HepG2 (cell line): Measurements from ENCODE around the gene TPM2. TPM values are rescaled to one million over a fixed set of nuclear protein-coding genes. Genes with fewer than 3 reads are reported as not detected.

ENCODE experiments used
- ATAC-seq: fragments of 200-7000 bp; cut with Tn5 transposase; 3 replicates; pipeline ENCODE4 v1.9.1; 2020; ENCODE audit warnings: mild to moderate bottlenecking, moderate library complexity
- BruUV-seq: library from RNA; stranded (reverse); fragments of 400-500 nt; replicated peaks from 2 replicates; lab custom pipeline; 2021; lab: Mats Ljungman, UMichigan
- CTCF ChIA-PET: fragments of 300-600 bp; formaldehyde crosslinking; extraction: SDS; loops from one replicate; lab custom pipeline; 2021; ENCODE audit warnings: low total read pairs, inconsistent platforms, low intra/inter-chr PET ratio; lab: Yijun Ruan, JAX
- POLR2A ChIA-PET: fragments of 350-600 bp; sonication (Branson Sonifier 250); formaldehyde crosslinking; loops from one replicate; lab custom pipeline; 2020; ENCODE audit warnings: antibody characterized with exemption, inconsistent platforms; lab: Yijun Ruan, JAX
- DNase-seq: peaks from one replicate; pipeline ENCODE4 v3.0.0-alpha.2; 2015; ENCODE audit warnings: low spot score
- FAIRE-seq: peaks from 3 replicates; lab custom pipeline; 2011; peaks lifted over from hg19 to GRCh38; lab: Jason Lieb, UNC
- H2AFZ ChIP-seq: one replicate; pipeline ENCODE4 v1.6.1; 2011; ENCODE audit warnings: low read length, inconsistent platforms
- H3K27ac ChIP-seq: fragments of 300-600 bp; 3 replicates; pipeline ENCODE4 v1.8.0; 2011; ENCODE audit warnings: mixed run types, mild to moderate bottlenecking, mixed read lengths, low read length, inconsistent platforms; ENCODE audit not compliant: insufficient read depth; ENCODE audit errors: extremely low read length
- H3K27me3 ChIP-seq, 2 experiments: fragments of 200-600 bp in 1 of 2; 2 replicates in 1 of 2; 3 replicates in 1 of 2; pipeline versions ENCODE4 v1.6.0 to v1.8.0; 2011; ENCODE audit warnings: low read length in 2 of 2, mild to moderate bottlenecking in 2 of 2, moderate library complexity in 2 of 2, inconsistent platforms in 1 of 2; ENCODE audit not compliant: insufficient read depth in 2 of 2, control insufficient read depth in 1 of 2
- H3K36me3 ChIP-seq, 2 experiments: fragments of 200-600 bp in 1 of 2; replicated peaks in 1 of 2; 2 replicates in 1 of 2; 3 replicates in 1 of 2; pipeline versions ENCODE4 v1.5.1 to v1.8.0; 2011; ENCODE audit warnings: low read length in 2 of 2, inconsistent platforms in 1 of 2; ENCODE audit not compliant: insufficient read depth in 2 of 2, control insufficient read depth in 1 of 2
- H3K4me1 ChIP-seq: 2 replicates; pipeline ENCODE4 v1.5.1; 2012; ENCODE audit warnings: low read length, inconsistent platforms; ENCODE audit not compliant: insufficient read depth
- H3K4me2 ChIP-seq: 2 replicates; pipeline ENCODE4 v1.6.0; 2011; ENCODE audit warnings: low read depth, low read length, inconsistent platforms
- H3K4me3 ChIP-seq, 3 experiments: fragments of 200-600 bp in 1 of 3; sonication (generic), shearing (Covaris generic) in 1 of 3; replicated peaks in 1 of 3; 2 replicates each; pipeline ENCODE4 v1.5.1; 2011 to 2016; ENCODE audit warnings: low read length in 3 of 3, inconsistent platforms in 2 of 3, low read depth in 2 of 3, mild to moderate bottlenecking in 2 of 3, control low read depth in 1 of 3, mixed read lengths in 1 of 3; ENCODE audit not compliant: insufficient read depth in 1 of 3
- H3K79me2 ChIP-seq: one replicate; pipeline ENCODE4 v1.6.1; 2011; ENCODE audit warnings: low read length, inconsistent platforms; ENCODE audit not compliant: insufficient read depth
- H3K9ac ChIP-seq: 2 replicates; pipeline ENCODE4 v1.6.0; 2011; ENCODE audit warnings: mild to moderate bottlenecking, low read depth, low read length, inconsistent platforms; ENCODE audit not compliant: insufficient read depth
- H3K9me3 ChIP-seq: 2 replicates; pipeline ENCODE4 v1.5.1; 2012; ENCODE audit warnings: mild to moderate bottlenecking, low read length
- H4K20me1 ChIP-seq: 2 replicates; pipeline ENCODE4 v1.6.0; 2011; ENCODE audit warnings: inconsistent platforms, mild to moderate bottlenecking, low read length, moderate library complexity; ENCODE audit not compliant: insufficient read depth
- CREB1 ChIP-seq, 2 experiments: fragments of 450-650 bp in 1 of 2; IDR thresholded peaks; 2 replicates each; pipeline ENCODE4 v1.6.1; 2016 to 2017; ENCODE audit warnings: control low read depth in 1 of 2, mild to moderate bottlenecking in 1 of 2, missing compliant biosample characterization in 1 of 2, missing genetic modification characterization in 1 of 2
- NFYB ChIP-seq: sonication (generic); formaldehyde crosslinking; IDR thresholded peaks from 2 replicates; pipeline ENCODE4 v1.4.0; 2020; ENCODE audit warnings: missing genetic modification reagents
- TAF15 ChIP-seq: fragments of 200-400 bp; formaldehyde crosslinking; IDR thresholded peaks from one replicate; pipeline ENCODE4 v1.6.1; 2018; ENCODE audit warnings: mild to moderate bottlenecking, low read depth, low read length; ENCODE audit not compliant: poor library complexity, severe bottlenecking
- THAP8 ChIP-seq: sonication (generic); formaldehyde crosslinking; IDR thresholded peaks from 2 replicates; pipeline ENCODE4 v1.5.1; 2020; ENCODE audit warnings: missing genetic modification reagents, mild to moderate bottlenecking, borderline replicate concordance
- ZBTB42 ChIP-seq: sonication (generic); formaldehyde crosslinking; IDR thresholded peaks from 2 replicates; pipeline ENCODE4 v1.5.0; 2020; ENCODE audit warnings: mild to moderate bottlenecking, missing genetic modification reagents
- ZNF17 ChIP-seq: sonication (generic); formaldehyde crosslinking; IDR thresholded peaks from 2 replicates; pipeline ENCODE4 v1.5.0; 2020; ENCODE audit warnings: mild to moderate bottlenecking, missing genetic modification reagents
- ZNF576 ChIP-seq: sonication (generic); formaldehyde crosslinking; IDR thresholded peaks from 2 replicates; pipeline ENCODE4 v1.4.0; 2020; ENCODE audit warnings: mild to moderate bottlenecking, missing genetic modification reagents
- ZNF691 ChIP-seq: sonication (generic); formaldehyde crosslinking; IDR thresholded peaks from 2 replicates; pipeline ENCODE4 v1.4.0; 2020; ENCODE audit warnings: missing genetic modification reagents, low read depth, mild to moderate bottlenecking, borderline replicate concordance
- ZNF768 ChIP-seq: sonication (generic); formaldehyde crosslinking; IDR thresholded peaks from 2 replicates; pipeline ENCODE4 v1.4.0; 2020; ENCODE audit warnings: missing genetic modification reagents
- ZSCAN12 ChIP-seq: sonication (generic); formaldehyde crosslinking; IDR thresholded peaks from 2 replicates; pipeline ENCODE4 v1.9.0; 2021; ENCODE audit warnings: mild to moderate bottlenecking, missing genetic modification reagents
- WGBS: methylation state at CpG from one replicate; pipeline ENCODE4 v1.1.6; 2017; ENCODE audit warnings: low lambda C conversion rate; 5-methylcytosine and 5-hydroxymethylcytosine counted together
- in situ Hi-C: cut with HindIII; loops from 2 replicates; pipeline ENCODE4 v1.10.0; 2017; ENCODE audit warnings: low pct_unique_long_range_greater_than_20kb; ENCODE audit not compliant: extremely low pct_ligation_motif_present
- intact Hi-C: fragments of 100-400 bp; cut with micrococcal nuclease; formaldehyde crosslinking; loops from one replicate; pipeline ENCODE4 v1.10.0; 2022; ENCODE audit not compliant: unreplicated experiment
- polyA plus RNA-seq, 8 experiments: library from polyadenylated mRNA; depleted of rRNA in 3 of 8; stranded (reverse) in 7 of 8; unstranded in 1 of 8; fragments of >200 nt; fragmentation: Illumina TruSeq in 4 of 8; extraction: Trizol in 4 of 8; gene quantifications; 2 replicates each; pipeline versions ENCODE4 v1.2.1 to v1.2.3, GENCODE V29; 2011 to 2016; ENCODE audit warnings: low read depth in 4 of 8, missing spikeins in 1 of 8, mixed read lengths in 1 of 8; ENCODE audit not compliant: insufficient read depth in 1 of 8
- total RNA-seq, 5 experiments: library from RNA; depleted of rRNA; stranded (reverse); fragments of >200 nt; fragmentation: Illumina TruSeq; extraction: Trizol; gene quantifications; 2 replicates each; pipeline ENCODE4 v1.2.3, GENCODE V29; 2016; ENCODE audit warnings: low read depth in 1 of 5

The TPM2 gene
- total and polyA plus RNA-seq, 2 of the 13 experiments (the other 11 are each of a cell fraction or from before 2014, with no cell fraction given) = 3.1 to 10.7 TPM

GRCh38 chr9:35729101-35729500 is 39.4 kb upstream of the TPM2 start:
- Histone ChIP-seq H3K27ac (peak overlapping the region; percentile 77), H3K27me3 (no peaks in the 10 kb centered on the region; a peak in 1 of 5 replicates), H2AFZ (no peak overlapping the region), H4K20me1 (peaks cover 30% of the 10 kb centered on the region), H3K4me3 (peak overlapping the region; percentile 14 to 98 (median 59)), H3K9me3 (no peaks in the 10 kb centered on the region), H3K9ac (peak overlapping the region; percentile 58), H3K4me2 (peak overlapping the region; percentile 98), H3K79me2 (peaks cover 64% of the 10 kb centered on the region)
- ChIA-PET CTCF (no interaction called here), POLR2A (interaction anchor here (1.8 to 3.5 kb wide), 8 partner anchors 19 to 657 kb away, joined by 8 to 44 read pairs (median 13); partner anchors contain the start of genes ARHGEF39, CCDC107, GBA2 and RGP1)
- DNase-seq (no peak), FAIRE-seq (no peak)
- no TSS peak for BruUV-seq
- in situ Hi-C loops = loop anchor here (5.0 kb wide), 1 partner anchor 62 kb away; the partner anchor contains the start of gene ARHGEF39
- no peak for TF ChIP-seq NFYB (CRISPR knock-in tag)
- no peak for TF ChIP-seq ZNF691 (CRISPR knock-in tag)
- TF ChIP-seq TAF15 = no peak
- no peak for TF ChIP-seq ZNF17
- TF ChIP-seq ZBTB42 = no peak
- TF ChIP-seq ZSCAN12 (CRISPR knock-in tag) = no peak
- no peak for TF ChIP-seq THAP8 (CRISPR knock-in tag)
- TF ChIP-seq ZNF768 (CRISPR knock-in tag) = no peak
- TF ChIP-seq ZNF576 (CRISPR knock-in tag) = no peak
- no peak for TF ChIP-seq CREB1 (IDR thresholded peaks at IDR 0.05)
- TF ChIP-seq CREB1 (CRISPR knock-in tag; IDR thresholded peaks at IDR 0.05) = no peak
- TF ChIP-seq, all 625 proteins: peak for 0
- peaks cover 2 to 25% of the 10 kb centered on the region in 2 experiments for H3K36me3 ChIP-seq
- H3K4me1 ChIP-seq = peaks cover 62% of the 10 kb centered on the region
- intact Hi-C loops = no loop called here
- 82% methylated on average over 3 of the region's 3 CpGs for whole genome bisulfite sequencing
- ATAC-seq = no peak
